ENCODE data around the gene NEB.
"Not testable (repeated sequence)": the region's sequence is repeated elsewhere in the genome, so short reads cannot be mapped to it uniquely, and the experiment has no call there.

The NEB gene

GRCh38 chr2:151559431-151559830, 174.8 kb downstream of the NEB start:
- DNase-seq (ENCODE audit: low read depth in 3 of 3), result not testable (repeated sequence)

GRCh38 chr2:151557883-151558282, 176.4 kb downstream of the NEB start:
- DNase-seq (ENCODE audit: low read depth in 3 of 3), result not testable (repeated sequence)

GRCh38 chr2:151556121-151556520, 178.2 kb downstream of the NEB start:
- DNase-seq (ENCODE audit: low read depth in 3 of 3), result no peak

- DNase-seq (ENCODE audit: low read depth in 3 of 3), result no peak
Observed at GRCh38 chr2:151552287-151552686, 182.0 kb downstream of the NEB start.

GRCh38 chr2:151551556-151551955, 182.7 kb downstream of the NEB start:
- no peak for DNase-seq (ENCODE audit: low read depth in 3 of 3)

GRCh38 chr2:151549191-151549590, 185.1 kb downstream of the NEB start:
- DNase-seq (ENCODE audit: low read depth in 3 of 3), result no peak

DNA sequence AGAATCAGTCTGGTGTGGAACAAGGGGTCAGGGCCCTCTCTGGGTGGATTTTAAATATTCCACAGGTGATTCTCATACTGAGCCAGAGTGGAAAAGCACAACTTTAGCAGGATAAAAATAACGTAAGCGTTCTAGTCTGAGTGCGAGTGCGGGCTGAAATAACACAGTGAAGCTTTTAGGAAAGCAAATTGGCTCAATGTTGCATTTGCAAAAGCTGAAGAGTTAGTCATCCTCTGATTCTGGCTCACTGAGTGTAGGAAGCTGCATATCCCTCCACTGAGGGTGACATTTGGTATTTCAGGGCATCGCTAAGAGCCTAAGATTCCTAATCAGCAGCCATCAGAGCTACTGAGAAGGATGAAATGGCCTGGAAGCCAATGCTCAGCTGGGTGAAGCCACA, 189.8 kb downstream of the NEB start:
- no peak for DNase-seq (ENCODE audit: low read depth in 3 of 3)

- no peak for DNase-seq (ENCODE audit: low read depth in 3 of 3)
Observed at GRCh38 chr2:151543876-151544275, 190.4 kb downstream of the NEB start.

DNA sequence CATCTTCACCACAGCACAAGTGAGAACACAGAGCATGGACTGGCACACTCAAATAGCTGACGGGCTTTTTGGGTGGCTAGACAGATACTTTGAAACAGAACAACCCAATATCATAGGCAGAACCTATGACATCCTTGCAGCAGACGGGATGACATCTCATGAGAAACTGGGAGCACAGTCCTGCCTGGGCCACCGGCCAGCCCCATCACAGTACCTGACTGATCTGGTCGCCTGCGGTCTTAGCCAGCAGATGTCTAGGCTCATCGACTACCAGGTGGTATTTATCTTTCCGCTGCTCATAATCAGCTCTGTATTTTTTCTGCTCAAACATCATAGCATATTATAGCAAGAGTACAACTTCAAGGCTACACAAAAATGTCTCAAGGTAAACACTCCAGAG, 200.3 kb downstream of the NEB start:
- DNase-seq (ENCODE audit: low read depth in 3 of 3), result no peak

GRCh38 chr2:151533127-151533526, 201.1 kb downstream of the NEB start:
- DNase-seq (ENCODE audit: low read depth in 3 of 3), result no peak

DNA sequence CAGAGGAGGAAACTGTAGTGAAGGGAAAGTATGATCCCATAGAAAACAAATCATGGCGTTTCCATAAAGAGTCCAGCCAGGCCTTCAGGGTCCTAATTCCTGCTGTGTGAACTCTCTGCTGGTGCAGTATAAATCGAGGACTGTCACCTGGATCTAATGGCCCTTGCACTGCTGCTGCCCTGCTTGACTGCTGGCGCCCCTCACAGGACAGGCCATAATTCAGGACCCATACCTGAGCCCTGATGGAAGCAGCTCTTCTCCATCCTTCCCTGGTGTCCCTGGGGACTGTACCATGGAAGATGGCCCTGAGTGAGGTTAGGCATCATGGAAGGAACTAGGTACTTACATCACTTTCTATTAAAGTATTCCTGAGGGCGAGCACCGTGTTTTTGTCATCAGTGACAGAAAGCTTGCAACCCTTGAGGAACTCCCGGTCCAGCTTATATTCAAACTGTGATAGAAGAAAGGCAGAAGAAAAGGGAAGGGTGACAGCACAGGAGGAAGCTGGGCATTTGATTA, 207.6 kb downstream of the NEB start:
- DNase-seq (ENCODE audit: low read depth in 3 of 3), result no peak

DNA sequence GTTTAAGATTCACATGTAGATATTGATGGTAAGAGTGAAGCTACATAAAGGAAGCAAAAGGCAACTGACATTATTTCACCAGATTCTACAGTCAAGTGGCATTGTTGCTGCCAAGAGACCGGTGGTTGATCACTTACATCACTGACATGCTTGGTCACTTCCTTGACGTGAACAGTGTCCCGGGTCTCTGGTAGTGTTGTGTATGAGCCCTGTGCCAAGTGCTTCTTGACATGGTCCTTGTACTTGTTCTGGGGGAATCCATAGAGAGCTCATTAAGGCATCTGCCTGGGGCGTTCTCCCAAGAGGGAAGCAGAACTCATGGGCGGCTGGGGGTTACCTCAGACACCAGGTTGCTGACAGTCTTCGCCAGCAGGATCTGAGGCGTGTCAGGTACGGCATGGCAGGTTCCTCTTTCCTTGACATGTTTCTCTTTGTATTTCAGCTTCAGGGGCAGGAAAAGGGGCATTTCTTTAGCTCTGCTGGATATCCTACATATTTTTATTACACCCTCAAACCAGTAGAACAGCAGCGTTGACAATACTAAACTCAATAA, 208.4 kb downstream of the NEB start:
- no peak for DNase-seq (ENCODE audit: low read depth in 3 of 3)

GRCh38 chr2:151523850-151524249, 210.4 kb downstream of the NEB start:
- no peak for DNase-seq (ENCODE audit: low read depth in 3 of 3)

DNA sequence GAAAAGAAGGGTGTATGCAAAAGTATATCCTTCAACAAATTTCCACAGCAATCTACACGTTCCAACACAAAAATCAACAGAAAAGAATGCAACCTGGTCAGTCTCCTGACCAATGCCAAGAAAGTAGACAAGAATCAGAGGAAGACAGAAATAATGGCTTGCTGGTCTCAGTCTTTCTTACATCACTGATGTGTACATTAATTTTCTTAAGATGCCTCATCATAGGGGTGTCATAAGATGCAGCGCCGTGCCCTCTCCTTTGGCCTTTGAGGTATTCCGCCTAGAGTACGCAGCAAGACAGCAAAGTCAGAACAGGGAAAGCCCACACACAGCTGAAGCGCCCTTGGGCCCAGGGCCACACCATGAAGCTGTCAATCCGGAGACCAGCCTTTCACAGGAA, 211.7 kb downstream of the NEB start:
- DNase-seq (ENCODE audit: low read depth in 3 of 3), result no peak

GRCh38 chr2:151520976-151521375, 213.3 kb downstream of the NEB start:
- DNase-seq (ENCODE audit: low read depth in 3 of 3), result no peak

DNA sequence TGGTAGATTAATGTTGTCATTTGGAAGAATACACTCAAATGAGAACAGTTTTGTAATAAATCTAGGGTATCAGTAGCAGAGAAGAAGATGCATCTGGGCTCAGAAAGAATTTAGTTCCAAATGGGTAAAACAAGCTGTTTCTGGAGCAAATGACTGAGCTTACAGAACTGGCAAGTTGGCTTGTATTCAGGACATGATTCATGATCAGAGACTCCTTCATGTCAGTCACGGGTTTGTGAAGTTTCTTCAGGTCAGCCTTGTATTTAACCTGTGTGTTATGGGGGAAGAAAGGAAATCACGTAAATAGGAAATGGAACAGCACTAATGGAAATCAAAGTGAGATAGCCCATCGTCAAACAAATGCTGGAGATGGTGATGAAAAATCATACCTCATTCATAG, 215.5 kb downstream of the NEB start:
- no peak for DNase-seq (ENCODE audit: low read depth in 3 of 3)

DNA sequence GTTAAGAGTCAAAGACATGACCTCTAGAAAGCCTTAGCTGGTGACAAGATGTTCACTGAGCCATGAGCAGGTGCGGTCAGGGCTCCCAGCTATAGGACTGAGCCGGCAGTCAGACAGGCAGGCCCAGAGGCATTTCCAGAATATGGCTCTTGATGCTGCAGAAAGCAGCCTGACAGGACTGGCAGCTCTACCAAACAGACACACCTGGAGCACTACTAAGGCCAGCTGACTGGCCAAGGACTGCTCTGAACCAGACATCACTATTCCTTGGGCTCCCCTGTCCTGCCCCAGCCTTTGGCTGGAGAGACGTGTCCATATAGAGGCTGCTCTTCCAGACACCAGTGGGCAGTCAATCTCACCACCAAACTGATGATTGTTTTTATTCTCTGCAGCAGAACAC, 225.8 kb downstream of the NEB start:
- DNase-seq (ENCODE audit: low read depth in 3 of 3), result no peak

GRCh38 chr2:151506170-151506569, 228.1 kb downstream of the NEB start:
- no peak for DNase-seq (ENCODE audit: low read depth in 3 of 3)

GRCh38 chr2:151498178-151498577, 236.1 kb downstream of the NEB start:
- no peak for DNase-seq (ENCODE audit: low read depth in 3 of 3)

DNA sequence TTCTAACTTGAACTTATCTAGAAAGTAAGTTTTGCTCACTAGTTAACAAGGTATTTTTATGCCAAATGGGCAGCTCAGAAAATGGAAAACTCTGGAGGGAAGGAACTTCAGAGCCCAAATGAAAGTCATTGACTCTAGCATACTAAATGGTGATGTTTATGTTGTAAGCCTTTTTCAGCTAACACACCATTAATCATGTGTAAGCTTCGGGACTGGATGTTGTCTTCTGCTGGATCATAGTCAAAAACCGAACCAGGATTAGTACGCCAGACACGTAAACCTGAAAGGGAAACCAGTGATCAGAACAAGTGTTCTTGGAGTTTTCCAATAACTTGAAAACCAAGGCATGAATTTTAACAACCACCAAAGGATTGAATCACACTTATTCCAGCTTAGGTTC, 242.8 kb downstream of the NEB start:
- no peak for DNase-seq (ENCODE audit: low read depth in 3 of 3)

DNA sequence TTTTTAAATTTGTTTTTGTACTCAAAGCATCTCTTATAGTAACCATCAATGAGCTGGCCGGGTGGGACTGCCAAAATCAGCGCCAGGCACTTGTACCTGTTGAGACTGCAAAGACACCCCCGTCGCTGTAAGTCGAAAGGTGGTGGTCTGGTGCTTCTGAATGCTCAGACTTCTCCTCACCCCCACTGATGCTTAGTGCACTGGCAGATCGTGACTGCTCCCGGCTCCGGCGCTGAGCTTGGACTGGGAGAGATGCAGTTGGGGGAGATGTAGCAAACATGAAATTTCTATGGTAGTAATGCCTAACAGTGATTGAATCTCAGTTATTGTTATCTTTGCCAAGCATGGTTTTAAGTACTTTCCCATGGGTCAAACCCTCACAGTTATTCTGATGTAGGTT, 244.0 kb downstream of the NEB start:
- DNase-seq (ENCODE audit: low read depth in 3 of 3), result no peak

DNA sequence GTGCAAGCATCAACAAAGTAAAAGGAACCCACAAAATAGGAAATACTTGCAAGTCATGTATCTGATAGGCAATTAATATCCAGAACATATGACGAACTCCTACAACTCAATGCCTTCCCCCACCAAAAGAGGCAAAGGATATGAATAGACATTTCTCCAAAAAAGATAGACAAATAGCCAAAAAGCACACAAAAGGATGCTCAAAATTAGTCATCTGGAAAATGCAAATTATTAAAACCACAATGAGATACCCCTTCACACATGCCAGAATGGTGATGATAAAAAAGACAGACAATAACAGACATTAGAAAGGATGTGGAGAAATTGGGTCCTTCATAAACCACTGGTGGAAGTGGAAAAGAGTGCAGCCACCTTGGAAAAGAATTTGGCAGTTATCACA, 248.2 kb downstream of the NEB start:
- DNase-seq (ENCODE audit: low read depth in 3 of 3), result no peak

GRCh38 chr2:151484100-151484499, 250.2 kb downstream of the NEB start:
- DNase-seq (ENCODE audit: low read depth in 3 of 3), result no peak

GRCh38 chr2:151483546-151483945, 250.7 kb downstream of the NEB start:
- no peak for DNase-seq (ENCODE audit: low read depth in 3 of 3)

All from stimulated activated CD4-positive, alpha-beta T cell treated with anti-CD3 and anti-CD28 coated beads, TNF-alpha, amount 100 ng/mL, for 48 hours (primary cell).